ENCODE results near the gene RAET1L.

DNA sequence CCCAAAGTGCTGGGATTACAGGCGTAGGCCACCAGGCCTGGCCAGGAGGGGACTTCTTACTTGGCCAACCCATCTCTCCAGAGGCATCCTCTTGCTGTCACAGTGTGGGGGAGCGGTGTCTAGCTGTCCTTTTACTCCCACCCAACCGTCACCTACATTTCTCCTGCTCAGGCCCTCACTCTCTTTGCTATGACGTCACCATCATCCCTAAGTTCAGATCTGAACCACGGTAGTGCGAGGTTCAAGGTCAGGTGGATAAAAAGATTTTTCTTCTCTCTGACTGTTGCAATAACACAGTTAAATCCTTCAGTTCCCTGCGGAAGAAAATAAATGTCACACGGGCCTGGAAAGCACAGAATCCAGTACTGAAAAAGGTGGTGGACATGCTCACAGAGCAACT is 7.3 kb upstream of the RAET1L start:
- TF ChIP-seq CTCF (optimal IDR thresholded peaks at IDR 0.05 in 1 of 3, IDR thresholded peaks at IDR 0.05 in 1 of 3, conservative IDR thresholded peaks at IDR 0.05 in 1 of 3; ENCODE audit: extremely low read depth in 1 of 3, insufficient read depth in 2 of 3, low read length in 3 of 3): no peak
- no peak for TF ChIP-seq EZH2 (IDR thresholded peaks at IDR 0.05; ENCODE audit: low read length)
